Sigmoid colon (tissue), 7 donors: Measurements from ENCODE around the gene METAP2. TPM values are rescaled to one million over a fixed set of nuclear protein-coding genes. Genes with fewer than 3 reads are reported as not detected.

Experiments used
- DNase-seq: peaks from one replicate; pipeline ENCODE4 v3.0.0-alpha.2; 2019
- H3K27ac ChIP-seq, 4 donors: fragments of 200-600 bp; sonication (generic); one replicate each; pipeline ENCODE4 v1.5.1; 2016 to 2019; ENCODE audit warnings: mild to moderate bottlenecking in 1 of 4
- H3K27me3 ChIP-seq, 3 donors: fragments of 200-600 bp; sonication (generic); one replicate each; pipeline ENCODE4 v1.5.1; 2019; ENCODE audit warnings: mild to moderate bottlenecking in 1 of 3
- H3K36me3 ChIP-seq, 4 donors: fragments of 200-600 bp; sonication (generic); one replicate each; pipeline ENCODE4 v1.5.1; 2016 to 2019
- H3K4me1 ChIP-seq, 4 donors: fragments of 200-600 bp; sonication (generic); one replicate each; pipeline ENCODE4 v1.5.1; 2017 to 2019
- H3K4me3 ChIP-seq, 4 donors: fragments of 200-600 bp; sonication (generic); one replicate each; pipeline ENCODE4 v1.5.1; 2017 to 2019; ENCODE audit warnings: mild to moderate bottlenecking in 2 of 4, moderate library complexity in 1 of 4
- H3K9me3 ChIP-seq, 4 donors: fragments of 200-600 bp in 3 of 4; sonication (generic) in 3 of 4; one replicate each; pipeline versions ENCODE4 v1.5.1 to v1.6.1; 2013 to 2019
- CTCF ChIP-seq, 4 experiments: fragments of 450-650 bp in 3 of 4; fragments of 200-600 bp in 1 of 4; IDR thresholded peaks; one replicate each; pipeline ENCODE4 v1.5.1; 2016 to 2019; ENCODE audit warnings: antibody characterized with exemption in 4 of 4, mild to moderate bottlenecking in 3 of 4, moderate library complexity in 2 of 4
- EP300 ChIP-seq, 4 donors: sonication (generic); formaldehyde crosslinking; IDR thresholded peaks; one replicate each; pipeline ENCODE4 v1.6.1; 2017; ENCODE audit warnings: antibody characterized with exemption in 4 of 4
- POLR2A ChIP-seq, 2 donors: fragments of 450-650 bp; IDR thresholded peaks; one replicate each; pipeline ENCODE4 v1.6.1; 2016; ENCODE audit warnings: antibody characterized with exemption in 2 of 2, mild to moderate bottlenecking in 2 of 2, moderate library complexity in 2 of 2
- POLR2AphosphoS5 ChIP-seq, 4 donors: sonication (generic); formaldehyde crosslinking; IDR thresholded peaks; one replicate each; pipeline ENCODE4 v1.6.1; 2017; ENCODE audit warnings: antibody characterized with exemption in 4 of 4
- WGBS, 2 donors: extraction: QIAGEN DNeasy Blood & Tissue Kit; methylation state at CpG; one replicate each; pipeline ENCODE4 v1.1.7; 2013; 5-methylcytosine and 5-hydroxymethylcytosine counted together
- intact Hi-C: fragments of 100-400 bp; cut with DNase I; formaldehyde crosslinking; loops from one replicate; pipeline ENCODE4 v1.15.1; 2023
- polyA plus RNA-seq, 3 donors: library from polyadenylated mRNA; stranded (reverse); fragments of 200-250 nt; gene quantifications; one replicate each; pipeline ENCODE4 v1.2.3, GENCODE V29; 2013
- total RNA-seq, 4 donors: library from RNA; depleted of rRNA; stranded (reverse); fragments of >200 nt; gene quantifications; one replicate each; pipeline ENCODE4 v1.1.0, GENCODE V29; 2016
- donor health status: healthy with polysubstance abuse.
- donor health status: Bipolar disorder and iron deficiency.
- donor health status: healthy.

METAP2 gene
- total and polyA plus RNA-seq, 7 donors = 45.6 to 152 (median 75.1) TPM

DNA sequence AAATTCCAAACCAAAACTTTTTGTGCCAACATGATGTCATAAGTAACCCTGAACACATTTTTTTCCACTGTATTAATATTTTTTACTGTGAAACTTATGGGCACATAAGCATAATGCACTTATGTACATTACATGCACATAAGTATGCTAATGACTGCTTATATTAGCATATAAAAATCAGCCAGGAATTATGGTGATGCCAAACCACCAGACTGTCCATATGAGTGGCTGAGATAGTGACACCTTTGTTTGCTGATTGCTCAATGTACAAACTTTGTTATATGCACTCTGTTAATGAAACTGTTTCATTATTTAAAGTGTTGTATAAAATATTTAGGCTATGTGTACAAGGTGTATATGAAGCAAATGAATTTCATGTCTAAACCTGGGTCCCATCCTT lies 45.0 kb downstream of the METAP2 start:
- DNase-seq = no peak
- Histone ChIP-seq H3K27me3 (no peaks in the 10 kb centered on the region), H3K4me1 (no peaks in the 10 kb centered on the region), H3K4me3 (no peak overlapping the region), H3K27ac (no peak overlapping the region), H3K36me3 (peaks cover 0 to 20% (median 3%) of the 10 kb centered on the region in 4 donors), H3K9me3 (no peaks in the 10 kb centered on the region)
- TF ChIP-seq EP300 (IDR thresholded peaks at IDR 0.05) (no peak), POLR2AphosphoS5 (IDR thresholded peaks at IDR 0.05) (no peak), CTCF (IDR thresholded peaks at IDR 0.05) (no peak), POLR2A (IDR thresholded peaks at IDR 0.05) (no peak)
- intact Hi-C loops = no loop called here

- Histone ChIP-seq H3K27me3 (no peaks in the 10 kb centered on the region), H3K9me3 (no peaks in the 10 kb centered on the region), H3K36me3 (peaks cover 0 to 6% (median 0%) of the 10 kb centered on the region in 4 donors), H3K27ac (no peak overlapping the region), H3K4me3 (no peak overlapping the region), H3K4me1 (no peaks in the 10 kb centered on the region)
- TF ChIP-seq POLR2A (IDR thresholded peaks at IDR 0.05) (no peak), POLR2AphosphoS5 (IDR thresholded peaks at IDR 0.05) (no peak), CTCF (IDR thresholded peaks at IDR 0.05) (no peak), EP300 (IDR thresholded peaks at IDR 0.05) (no peak)
- WGBS, 2 donors = 87 to 96% methylated on average over 6 of the region's 6 CpGs
- no peak for DNase-seq
- intact Hi-C loops = no loop called here
These were observed 46.9 kb downstream of the METAP2 start for GRCh38 chr12:95520816-95521215.

GRCh38 chr12:95522692-95523091 lies 48.7 kb downstream of the METAP2 start:
- Histone ChIP-seq H3K27ac (no peak overlapping the region), H3K4me1 (no peaks in the 10 kb centered on the region), H3K4me3 (no peak overlapping the region), H3K36me3 (peaks cover 0 to 6% (median 0%) of the 10 kb centered on the region in 4 donors), H3K9me3 (no peaks in the 10 kb centered on the region), H3K27me3 (no peaks in the 10 kb centered on the region)
- 92 to 96% methylated on average over 8 of the region's 8 CpGs for WGBS, 2 donors
- DNase-seq = no peak
- intact Hi-C loops = no loop called here
- TF ChIP-seq POLR2AphosphoS5 (IDR thresholded peaks at IDR 0.05) (no peak), POLR2A (IDR thresholded peaks at IDR 0.05) (no peak), EP300 (IDR thresholded peaks at IDR 0.05) (no peak), CTCF (IDR thresholded peaks at IDR 0.05) (no peak)

DNA sequence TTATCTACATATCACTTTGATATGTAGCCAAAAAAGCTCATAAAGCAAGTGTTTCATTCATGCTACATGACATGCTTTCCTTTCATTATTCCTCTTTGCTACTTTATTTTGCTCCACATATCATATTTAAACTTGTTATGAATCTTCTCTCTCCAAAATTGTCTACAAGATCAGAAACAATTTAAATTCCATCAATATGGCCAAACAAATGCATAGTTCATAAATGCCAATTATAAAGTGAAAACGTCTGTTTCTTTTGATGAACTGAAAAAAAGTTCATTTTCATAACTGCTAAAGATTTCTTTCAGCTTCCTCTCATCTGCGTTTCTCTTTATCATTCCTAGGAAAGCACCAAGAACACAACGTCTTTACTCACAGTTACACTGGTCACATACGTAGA lies 54.5 kb downstream of the METAP2 start:
- H3K9me3 ChIP-seq = no peaks in the 10 kb centered on the region
- TF ChIP-seq EP300 (IDR thresholded peaks at IDR 0.05) = no peak
- no peak for TF ChIP-seq CTCF (IDR thresholded peaks at IDR 0.05)
- TF ChIP-seq POLR2A (IDR thresholded peaks at IDR 0.05) = no peak
- no peak for TF ChIP-seq POLR2AphosphoS5 (IDR thresholded peaks at IDR 0.05)
- intact Hi-C loops = no loop called here
- DNase-seq = no peak
- no peak overlapping the region for H3K27ac ChIP-seq
- H3K27me3 ChIP-seq = no peaks in the 10 kb centered on the region
- whole genome bisulfite sequencing, 2 donors = 77 to 78% methylated on average over 4 of the region's 4 CpGs
- H3K4me3 ChIP-seq = no peak overlapping the region
- H3K36me3 ChIP-seq = no peaks in the 10 kb centered on the region
- H3K4me1 ChIP-seq = no peaks in the 10 kb centered on the region

- Histone ChIP-seq H3K27ac (no peak overlapping the region), H3K36me3 (no peaks in the 10 kb centered on the region), H3K4me3 (no peak overlapping the region), H3K27me3 (no peaks in the 10 kb centered on the region), H3K4me1 (peaks cover 0 to 12% (median 9%) of the 10 kb centered on the region in 4 donors), H3K9me3 (no peaks in the 10 kb centered on the region)
- 87 to 91% methylated on average over 4 of the region's 4 CpGs for WGBS, 2 donors
- intact Hi-C loops = loop anchor here (5.0 kb wide), 2 partner anchors 177 to 192 kb away; no protein-coding TSS in a partner anchor
- no peak for TF ChIP-seq EP300 (IDR thresholded peaks at IDR 0.05)
- no peak for TF ChIP-seq POLR2AphosphoS5 (IDR thresholded peaks at IDR 0.05)
- no peak for TF ChIP-seq POLR2A (IDR thresholded peaks at IDR 0.05)
- no peak for TF ChIP-seq CTCF (IDR thresholded peaks at IDR 0.05)
- DNase-seq = no peak
These were observed 55.8 kb downstream of the METAP2 start for GRCh38 chr12:95529693-95530225.
